Progenitor cell of endocrine pancreas (in vitro differentiated cells): ENCODE results near the gene LRRTM2. TPM values are rescaled to one million over a fixed set of nuclear protein-coding genes. Genes with fewer than 3 reads are reported as not detected.

ENCODE experiments used
- DNase-seq: peaks from one replicate; pipeline ENCODE4 v3.0.0; 2021; ENCODE audit warnings: low spot score; ENCODE audit not compliant: unreplicated experiment
- H3K27ac Mint-ChIP-seq: 2 replicates; pipeline ENCODE4 v1.8.0; 2021; ENCODE audit warnings: mild to moderate bottlenecking, moderate library complexity, mixed read lengths
- H3K27me3 Mint-ChIP-seq: 2 replicates; pipeline ENCODE4 v1.8.0; 2021; ENCODE audit warnings: mixed read lengths
- H3K36me3 Mint-ChIP-seq: 2 replicates; pipeline ENCODE4 v1.8.0; 2022; ENCODE audit warnings: mixed read lengths; ENCODE audit not compliant: insufficient read depth
- H3K4me1 Mint-ChIP-seq: 2 replicates; pipeline ENCODE4 v1.8.0; 2021; ENCODE audit warnings: low read depth, mixed read lengths
- H3K4me3 Mint-ChIP-seq: 2 replicates; pipeline ENCODE4 v1.8.0; 2021; ENCODE audit warnings: low read depth, mild to moderate bottlenecking, moderate library complexity, mixed read lengths
- H3K9me3 Mint-ChIP-seq: 2 replicates; pipeline ENCODE4 v1.8.0; 2021; ENCODE audit warnings: low read depth, mixed read lengths
- total RNA-seq: library from RNA; stranded (reverse); gene quantifications from 2 replicates; pipeline ENCODE4 v1.2.1, GENCODE V29; 2021
- TF ChIP-seq, protein P1 (sequence below): fragments of 200-600 bp; sonication (generic); IDR thresholded peaks from one replicate; pipeline ENCODE4 v1.5.0; 2021; ENCODE audit warnings: antibody characterized with exemption, mild to moderate bottlenecking; ENCODE audit not compliant: unreplicated experiment

LRRTM2 gene
- total RNA-seq, 1 donor from 2014 or later: not detected

DNA sequence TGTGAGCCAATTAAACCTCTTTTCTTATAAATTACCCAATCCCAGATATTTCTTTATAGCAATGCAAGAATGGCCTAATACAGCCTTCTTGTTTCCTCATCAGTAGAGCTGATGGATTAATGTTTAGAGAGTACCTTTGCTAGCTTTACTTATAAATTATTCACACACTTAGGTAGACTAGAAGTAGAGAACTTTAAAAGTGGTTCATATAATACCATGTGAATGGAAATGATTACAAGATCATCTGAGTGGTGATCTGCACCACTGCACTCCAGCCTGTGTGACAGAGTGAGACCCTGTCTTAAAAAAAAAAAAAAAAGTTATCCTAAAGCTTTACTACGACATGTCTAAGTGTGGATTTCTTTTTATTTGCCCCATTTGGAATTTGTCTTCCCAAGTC, 23.2 kb upstream of the LRRTM2 start:
- peaks cover 41% of the 10 kb centered on the region for H3K36me3 Mint-ChIP-seq
- no peak overlapping the region for H3K4me3 Mint-ChIP-seq
- no peaks in the 10 kb centered on the region for H3K27me3 Mint-ChIP-seq
- peaks cover 1% of the 10 kb centered on the region for H3K4me1 Mint-ChIP-seq
- no peak for DNase-seq
- peaks cover 3% of the 10 kb centered on the region for H3K9me3 Mint-ChIP-seq
- TF ChIP-seq, protein P1, sequence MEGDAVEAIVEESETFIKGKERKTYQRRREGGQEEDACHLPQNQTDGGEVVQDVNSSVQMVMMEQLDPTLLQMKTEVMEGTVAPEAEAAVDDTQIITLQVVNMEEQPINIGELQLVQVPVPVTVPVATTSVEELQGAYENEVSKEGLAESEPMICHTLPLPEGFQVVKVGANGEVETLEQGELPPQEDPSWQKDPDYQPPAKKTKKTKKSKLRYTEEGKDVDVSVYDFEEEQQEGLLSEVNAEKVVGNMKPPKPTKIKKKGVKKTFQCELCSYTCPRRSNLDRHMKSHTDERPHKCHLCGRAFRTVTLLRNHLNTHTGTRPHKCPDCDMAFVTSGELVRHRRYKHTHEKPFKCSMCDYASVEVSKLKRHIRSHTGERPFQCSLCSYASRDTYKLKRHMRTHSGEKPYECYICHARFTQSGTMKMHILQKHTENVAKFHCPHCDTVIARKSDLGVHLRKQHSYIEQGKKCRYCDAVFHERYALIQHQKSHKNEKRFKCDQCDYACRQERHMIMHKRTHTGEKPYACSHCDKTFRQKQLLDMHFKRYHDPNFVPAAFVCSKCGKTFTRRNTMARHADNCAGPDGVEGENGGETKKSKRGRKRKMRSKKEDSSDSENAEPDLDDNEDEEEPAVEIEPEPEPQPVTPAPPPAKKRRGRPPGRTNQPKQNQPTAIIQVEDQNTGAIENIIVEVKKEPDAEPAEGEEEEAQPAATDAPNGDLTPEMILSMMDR: no peak
- no peak overlapping the region for H3K27ac Mint-ChIP-seq

DNA sequence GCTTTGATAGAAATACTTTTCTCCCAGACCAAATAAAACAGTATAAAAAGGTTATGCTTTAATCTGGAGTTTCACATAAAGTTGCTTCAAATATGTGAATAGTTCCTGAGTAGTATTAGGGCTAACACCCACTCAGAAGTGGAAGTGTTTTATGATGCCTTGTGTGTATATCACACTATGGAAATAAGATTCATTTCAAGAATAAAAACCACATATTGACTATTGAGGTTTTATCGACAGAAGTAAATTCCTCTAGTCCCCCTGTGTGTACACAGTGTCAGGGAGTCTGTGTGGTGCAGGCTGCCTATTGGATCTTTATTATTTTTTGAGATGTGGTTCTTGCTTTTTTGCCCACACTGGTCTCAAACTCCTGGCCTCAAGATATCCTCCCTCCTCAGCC, 20.8 kb upstream of the LRRTM2 start:
- peaks cover 32% of the 10 kb centered on the region for H3K36me3 Mint-ChIP-seq
- TF ChIP-seq, protein P1: no peak
- H3K9me3 Mint-ChIP-seq: peaks cover 3% of the 10 kb centered on the region
- peaks cover 6% of the 10 kb centered on the region for H3K4me1 Mint-ChIP-seq
- no peak for DNase-seq
- no peak overlapping the region for H3K4me3 Mint-ChIP-seq
- no peaks in the 10 kb centered on the region for H3K27me3 Mint-ChIP-seq
- no peak overlapping the region for H3K27ac Mint-ChIP-seq

DNA sequence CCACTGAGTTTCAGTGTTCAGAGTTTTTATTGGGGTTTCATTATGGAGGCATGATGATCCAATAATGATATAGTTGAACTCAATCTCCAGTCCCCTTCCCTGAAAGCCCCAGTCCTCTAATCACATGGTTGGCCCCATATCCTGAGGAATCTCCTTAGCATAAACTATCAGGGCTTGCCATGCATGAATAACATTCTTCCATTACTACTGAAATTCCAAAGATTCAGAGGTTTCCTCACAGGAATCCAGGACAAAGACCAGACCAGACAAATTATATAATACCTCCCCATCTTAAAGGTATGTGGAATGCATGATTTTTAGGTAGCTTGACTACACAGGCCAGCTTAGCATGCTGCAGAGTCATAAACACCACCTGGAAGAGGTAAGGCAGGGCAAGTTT, 15.5 kb upstream of the LRRTM2 start:
- H3K4me1 Mint-ChIP-seq: peaks cover 6% of the 10 kb centered on the region

DNA sequence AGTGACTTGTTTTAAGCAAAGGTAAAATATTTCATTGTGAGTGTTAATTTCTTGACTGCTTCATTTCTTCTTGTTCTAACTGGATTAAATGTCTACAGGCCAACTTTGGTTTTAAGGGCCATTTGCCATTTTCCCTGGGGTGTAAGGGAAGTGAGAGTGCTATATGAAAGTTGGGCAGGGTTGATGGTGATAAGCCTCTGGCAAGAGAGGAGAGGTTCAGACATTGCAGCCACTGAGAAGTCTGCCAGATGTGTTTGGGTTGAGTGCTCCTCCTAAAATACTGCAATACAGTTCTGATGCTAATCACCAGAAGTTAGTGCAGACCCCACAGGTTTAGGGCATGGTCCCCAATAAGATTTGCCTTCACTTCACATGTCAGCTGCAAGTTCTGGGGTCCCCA, 14.9 kb upstream of the LRRTM2 start:
- H3K4me1 Mint-ChIP-seq: peaks cover 9% of the 10 kb centered on the region
- H3K9me3 Mint-ChIP-seq: peaks cover 6% of the 10 kb centered on the region
- H3K27me3 Mint-ChIP-seq: no peaks in the 10 kb centered on the region
- H3K36me3 Mint-ChIP-seq: peaks cover 48% of the 10 kb centered on the region
- H3K4me3 Mint-ChIP-seq: no peak overlapping the region
- TF ChIP-seq, protein P1: no peak
- no peak overlapping the region for H3K27ac Mint-ChIP-seq
- DNase-seq: no peak

More for the DNA sequence above, 15.5 kb upstream of the LRRTM2 start:
- Mint-ChIP-seq H3K9me3 (peaks cover 6% of the 10 kb centered on the region), H3K36me3 (peaks cover 45% of the 10 kb centered on the region), H3K27me3 (no peaks in the 10 kb centered on the region), H3K4me3 (no peak overlapping the region), H3K27ac (no peak overlapping the region)
- TF ChIP-seq, protein P1: no peak
- no peak for DNase-seq

DNA sequence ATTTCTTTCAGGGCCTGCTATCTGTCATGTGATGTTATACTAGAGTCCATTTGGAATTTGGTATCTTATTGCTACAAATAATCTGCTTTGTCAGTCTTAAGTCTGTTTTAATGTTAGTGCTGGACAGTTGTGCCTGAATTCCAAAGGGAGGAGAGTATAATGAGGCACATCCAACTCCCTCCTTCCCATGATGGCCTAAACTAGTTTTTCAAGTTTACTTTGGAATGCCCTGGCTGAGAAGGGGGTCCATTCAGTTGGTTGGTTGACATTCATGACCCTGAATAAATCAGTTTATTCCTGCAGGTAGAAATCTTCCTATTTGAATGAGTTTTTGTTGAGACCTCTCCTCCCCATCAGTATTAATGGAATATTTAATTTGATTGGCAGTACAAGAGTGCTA, 9.4 kb upstream of the LRRTM2 start:
- peaks cover 37% of the 10 kb centered on the region for H3K36me3 Mint-ChIP-seq
- no peak overlapping the region for H3K4me3 Mint-ChIP-seq
- peaks cover 6% of the 10 kb centered on the region for H3K9me3 Mint-ChIP-seq
- TF ChIP-seq, protein P1: no peak
- H3K27me3 Mint-ChIP-seq: no peaks in the 10 kb centered on the region
- peaks cover 15% of the 10 kb centered on the region for H3K4me1 Mint-ChIP-seq
- H3K27ac Mint-ChIP-seq: peak overlapping the region; percentile 55
- DNase-seq: no peak
